ENCODE results near the gene TUBGCP3. TPM values are rescaled to one million over a fixed set of nuclear protein-coding genes. Genes with fewer than 3 reads are reported as not detected.

Gene TUBGCP3
- total RNA-seq, 2 experiments from 2014 or later = 19.4 to 36.2 TPM

- no peak overlapping the region for H3K4me3 ChIP-seq (ENCODE audit: low read depth, low read length, poor library complexity, severe bottlenecking)
- H3K79me2 ChIP-seq (ENCODE audit: insufficient read depth, low read depth, low read length) = no peaks in the 10 kb centered on the region
- H3K36me3 ChIP-seq (ENCODE audit: insufficient read depth, low read length) = no peaks in the 10 kb centered on the region
- ChIA-PET CTCF (ENCODE audit: unreplicated experiment) (no interaction called here), POLR2A (no interaction called here)
- no peaks in the 10 kb centered on the region for H4K20me1 ChIP-seq (ENCODE audit: insufficient read depth, low read length)
- no peaks in the 10 kb centered on the region for H3K4me1 ChIP-seq (ENCODE audit: insufficient read depth, low read length, poor library complexity, severe bottlenecking)
- no peak overlapping the region for H2AFZ ChIP-seq (ENCODE audit: low read length)
- no TSS peak for BruUV-seq (replicated peaks)
- H3K4me2 ChIP-seq (ENCODE audit: low read length) = no peak overlapping the region
- H3K27ac ChIP-seq (ENCODE audit: low read depth, low read length, poor library complexity, severe bottlenecking) = no peak overlapping the region
- DNase-seq (ENCODE audit: low spot score) = peak; percentile 25
- no peaks in the 10 kb centered on the region for H3K9me3 ChIP-seq (ENCODE audit: low read length)
- H3K9me2 ChIP-seq (ENCODE audit: insufficient read depth, low read length) = no peaks in the 10 kb centered on the region
- TF ChIP-seq EZH2phosphoT487 (IDR thresholded peaks at IDR 0.05; ENCODE audit: borderline replicate concordance, low read depth, low read length) (no peak), CTCF (conservative IDR thresholded peaks at IDR 0.05; ENCODE audit: low read length) (peak; percentile 74)
- intact Hi-C loops (cut with micrococcal nuclease; ENCODE audit: unreplicated experiment) = loop anchor here (1.0 kb wide), 1 partner anchor 162 kb away; no protein-coding TSS in a partner anchor
Observed at GRCh38 chr13:112443995-112444311, 144.0 kb downstream of the TUBGCP3 start.

GRCh38 chr13:112443191-112443994, 144.6 kb downstream of the TUBGCP3 start:
- Histone ChIP-seq H2AFZ (ENCODE audit: low read length) (no peak overlapping the region), H3K4me1 (ENCODE audit: insufficient read depth, low read length, poor library complexity, severe bottlenecking) (no peaks in the 10 kb centered on the region), H3K79me2 (ENCODE audit: insufficient read depth, low read depth, low read length) (no peaks in the 10 kb centered on the region), H3K9me3 (ENCODE audit: low read length) (no peaks in the 10 kb centered on the region), H3K9me2 (ENCODE audit: insufficient read depth, low read length) (no peaks in the 10 kb centered on the region), H3K4me3 (ENCODE audit: low read depth, low read length, poor library complexity, severe bottlenecking) (no peak overlapping the region), H3K4me2 (ENCODE audit: low read length) (no peak overlapping the region), H3K36me3 (ENCODE audit: insufficient read depth, low read length) (no peaks in the 10 kb centered on the region), H4K20me1 (ENCODE audit: insufficient read depth, low read length) (no peaks in the 10 kb centered on the region), H3K27ac (ENCODE audit: low read depth, low read length, poor library complexity, severe bottlenecking) (no peak overlapping the region)
- DNase-seq (ENCODE audit: low spot score) = peak; percentile 0
- intact Hi-C loops (cut with micrococcal nuclease; ENCODE audit: unreplicated experiment) = no loop called here
- ChIA-PET CTCF (ENCODE audit: unreplicated experiment) (no interaction called here), POLR2A (no interaction called here)
- TF ChIP-seq CTCF (conservative IDR thresholded peaks at IDR 0.05; ENCODE audit: low read length) = no peak
- no peak for TF ChIP-seq EZH2phosphoT487 (IDR thresholded peaks at IDR 0.05; ENCODE audit: borderline replicate concordance, low read depth, low read length)
- BruUV-seq (replicated peaks) = no TSS peak

- no peaks in the 10 kb centered on the region for H4K20me1 ChIP-seq (ENCODE audit: insufficient read depth, low read length)
- ChIA-PET CTCF (ENCODE audit: unreplicated experiment) (no interaction called here), POLR2A (no interaction called here)
- H3K4me2 ChIP-seq (ENCODE audit: low read length) = no peak overlapping the region
- no peaks in the 10 kb centered on the region for H3K36me3 ChIP-seq (ENCODE audit: insufficient read depth, low read length)
- no peak overlapping the region for H3K27ac ChIP-seq (ENCODE audit: low read depth, low read length, poor library complexity, severe bottlenecking)
- H3K4me3 ChIP-seq (ENCODE audit: low read depth, low read length, poor library complexity, severe bottlenecking) = no peak overlapping the region
- H3K9me3 ChIP-seq (ENCODE audit: low read length) = no peaks in the 10 kb centered on the region
- H3K9me2 ChIP-seq (ENCODE audit: insufficient read depth, low read length) = no peaks in the 10 kb centered on the region
- no peaks in the 10 kb centered on the region for H3K79me2 ChIP-seq (ENCODE audit: insufficient read depth, low read depth, low read length)
- no peak for DNase-seq (ENCODE audit: low spot score)
- H3K4me1 ChIP-seq (ENCODE audit: insufficient read depth, low read length, poor library complexity, severe bottlenecking) = no peaks in the 10 kb centered on the region
- TF ChIP-seq CTCF (conservative IDR thresholded peaks at IDR 0.05; ENCODE audit: low read length) (no peak), EZH2phosphoT487 (IDR thresholded peaks at IDR 0.05; ENCODE audit: borderline replicate concordance, low read depth, low read length) (no peak)
- H2AFZ ChIP-seq (ENCODE audit: low read length) = no peak overlapping the region
- no TSS peak for BruUV-seq (replicated peaks)
- intact Hi-C loops (cut with micrococcal nuclease; ENCODE audit: unreplicated experiment) = no loop called here
Observed at GRCh38 chr13:112442483-112443090, 145.4 kb downstream of the TUBGCP3 start.

All from OCI-LY7 (cell line).